Astrocyte (in vitro differentiated cells and primary cell): ENCODE results near the gene ZP3.
"Not testable (repeated sequence)": the region's sequence is repeated elsewhere in the genome, so short reads cannot be mapped to it uniquely, and the experiment has no call there.

Experiments used
- CTCF ChIP-seq: IDR thresholded peaks from 2 replicates; pipeline ENCODE4 v1.5.1; 2011; ENCODE audit warnings: low read depth, mild to moderate bottlenecking, inconsistent platforms, low read length, moderate library complexity; ENCODE audit not compliant: insufficient read depth
- EZH2 ChIP-seq: IDR thresholded peaks from 2 replicates; pipeline ENCODE4 v1.6.1; 2012; ENCODE audit warnings: mild to moderate bottlenecking, low read length, inconsistent platforms; ENCODE audit not compliant: insufficient read depth

- TF ChIP-seq CTCF, EZH2: not testable (repeated sequence)
Measured at GRCh38 chr7:76457017-76457416, 32.3 kb downstream of the ZP3 start.
